ENCODE measurements around the gene TCIRG1. TPM values are rescaled to one million over a fixed set of nuclear protein-coding genes. Genes with fewer than 3 reads are reported as not detected.
A peak's percentile ranks its signal among the peaks of the same experiment; 100 is the strongest.

The TCIRG1 gene
- total and polyA plus RNA-seq, 2 of the 13 experiments (the other 11 are each of a cell fraction or from before 2014, with no cell fraction given), result 48.0 to 69.6 TPM

DNA sequence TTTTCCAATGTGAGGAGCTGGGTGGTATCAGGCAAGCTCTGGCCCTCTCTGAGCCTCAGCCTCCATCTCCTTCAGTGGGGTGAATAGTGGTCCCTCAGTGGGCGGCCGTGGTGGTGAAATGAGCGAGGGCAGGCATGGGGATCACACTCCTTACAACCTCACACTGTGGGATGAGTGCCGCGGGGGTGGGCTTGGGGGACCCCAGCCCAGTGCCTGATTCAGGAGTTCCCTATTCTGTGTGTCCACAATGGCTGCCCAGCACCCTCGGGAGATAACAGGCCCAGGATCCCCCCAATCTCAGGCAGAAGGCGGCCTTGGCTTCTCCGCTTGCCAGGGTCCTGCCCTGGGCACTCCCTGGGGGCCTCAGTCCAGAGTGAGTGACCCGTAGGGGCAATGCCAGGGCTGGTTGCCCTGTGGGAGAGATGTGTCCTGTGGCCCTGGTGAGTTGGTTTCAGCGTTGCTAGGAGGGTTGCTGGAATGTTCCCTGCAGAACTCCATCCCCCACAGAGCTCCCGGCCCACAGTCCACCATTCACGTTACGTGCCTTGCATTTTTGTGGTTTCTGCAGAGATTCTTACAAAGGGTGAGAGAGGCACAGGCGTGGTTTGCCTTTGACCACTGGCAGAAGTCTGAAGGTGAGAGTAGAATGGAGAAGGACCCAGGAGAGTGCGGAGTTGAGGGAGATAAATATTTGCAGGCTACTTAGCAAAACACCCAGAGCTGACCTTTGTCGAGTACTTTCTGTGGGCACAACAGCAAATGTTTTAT lies 25.8 kb upstream of the TCIRG1 start (continued):
- TF ChIP-seq AFF4 (CRISPR knock-in tag; IDR thresholded peaks at IDR 0.05) (no peak), ZNF772 (CRISPR knock-in tag; IDR thresholded peaks at IDR 0.05) (0 out of 2 replicates have a peak, but pooled peaks have one; percentile 18), ATF7-NPFF (CRISPR knock-in tag; IDR thresholded peaks at IDR 0.05; ENCODE audit: low read depth) (peak; percentile 25; the same call in 1 of the 2 replicates), HNF4G (IDR thresholded peaks at IDR 0.05; ENCODE audit: borderline replicate concordance, low read depth, low read length) (peak; percentile 76; the same call in 1 of the 2 replicates), HNF4G (CRISPR knock-in tag; IDR thresholded peaks at IDR 0.05; ENCODE audit: borderline replicate concordance, low read depth) (no peak), ATF5 (CRISPR knock-in tag; IDR thresholded peaks at IDR 0.05; ENCODE audit: low read depth) (no peak), ZNF10 (CRISPR knock-in tag; IDR thresholded peaks at IDR 0.05; ENCODE audit: borderline replicate concordance, low read depth) (no peak), JUNB (CRISPR knock-in tag; IDR thresholded peaks at IDR 0.05; ENCODE audit: borderline replicate concordance) (no peak), YY1 (IDR thresholded peaks at IDR 0.05; ENCODE audit: insufficient read depth, insufficient replicate concordance, low read depth, low read length) (no peak)
- TF ChIP-seq, protein P1, sequence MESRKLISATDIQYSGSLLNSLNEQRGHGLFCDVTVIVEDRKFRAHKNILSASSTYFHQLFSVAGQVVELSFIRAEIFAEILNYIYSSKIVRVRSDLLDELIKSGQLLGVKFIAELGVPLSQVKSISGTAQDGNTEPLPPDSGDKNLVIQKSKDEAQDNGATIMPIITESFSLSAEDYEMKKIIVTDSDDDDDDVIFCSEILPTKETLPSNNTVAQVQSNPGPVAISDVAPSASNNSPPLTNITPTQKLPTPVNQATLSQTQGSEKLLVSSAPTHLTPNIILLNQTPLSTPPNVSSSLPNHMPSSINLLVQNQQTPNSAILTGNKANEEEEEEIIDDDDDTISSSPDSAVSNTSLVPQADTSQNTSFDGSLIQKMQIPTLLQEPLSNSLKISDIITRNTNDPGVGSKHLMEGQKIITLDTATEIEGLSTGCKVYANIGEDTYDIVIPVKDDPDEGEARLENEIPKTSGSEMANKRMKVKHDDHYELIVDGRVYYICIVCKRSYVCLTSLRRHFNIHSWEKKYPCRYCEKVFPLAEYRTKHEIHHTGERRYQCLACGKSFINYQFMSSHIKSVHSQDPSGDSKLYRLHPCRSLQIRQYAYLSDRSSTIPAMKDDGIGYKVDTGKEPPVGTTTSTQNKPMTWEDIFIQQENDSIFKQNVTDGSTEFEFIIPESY (CRISPR knock-in tag; IDR thresholded peaks at IDR 0.05), result 0 out of 2 replicates have a peak, but pooled peaks have one; percentile 15
- TF ChIP-seq, protein P2, sequence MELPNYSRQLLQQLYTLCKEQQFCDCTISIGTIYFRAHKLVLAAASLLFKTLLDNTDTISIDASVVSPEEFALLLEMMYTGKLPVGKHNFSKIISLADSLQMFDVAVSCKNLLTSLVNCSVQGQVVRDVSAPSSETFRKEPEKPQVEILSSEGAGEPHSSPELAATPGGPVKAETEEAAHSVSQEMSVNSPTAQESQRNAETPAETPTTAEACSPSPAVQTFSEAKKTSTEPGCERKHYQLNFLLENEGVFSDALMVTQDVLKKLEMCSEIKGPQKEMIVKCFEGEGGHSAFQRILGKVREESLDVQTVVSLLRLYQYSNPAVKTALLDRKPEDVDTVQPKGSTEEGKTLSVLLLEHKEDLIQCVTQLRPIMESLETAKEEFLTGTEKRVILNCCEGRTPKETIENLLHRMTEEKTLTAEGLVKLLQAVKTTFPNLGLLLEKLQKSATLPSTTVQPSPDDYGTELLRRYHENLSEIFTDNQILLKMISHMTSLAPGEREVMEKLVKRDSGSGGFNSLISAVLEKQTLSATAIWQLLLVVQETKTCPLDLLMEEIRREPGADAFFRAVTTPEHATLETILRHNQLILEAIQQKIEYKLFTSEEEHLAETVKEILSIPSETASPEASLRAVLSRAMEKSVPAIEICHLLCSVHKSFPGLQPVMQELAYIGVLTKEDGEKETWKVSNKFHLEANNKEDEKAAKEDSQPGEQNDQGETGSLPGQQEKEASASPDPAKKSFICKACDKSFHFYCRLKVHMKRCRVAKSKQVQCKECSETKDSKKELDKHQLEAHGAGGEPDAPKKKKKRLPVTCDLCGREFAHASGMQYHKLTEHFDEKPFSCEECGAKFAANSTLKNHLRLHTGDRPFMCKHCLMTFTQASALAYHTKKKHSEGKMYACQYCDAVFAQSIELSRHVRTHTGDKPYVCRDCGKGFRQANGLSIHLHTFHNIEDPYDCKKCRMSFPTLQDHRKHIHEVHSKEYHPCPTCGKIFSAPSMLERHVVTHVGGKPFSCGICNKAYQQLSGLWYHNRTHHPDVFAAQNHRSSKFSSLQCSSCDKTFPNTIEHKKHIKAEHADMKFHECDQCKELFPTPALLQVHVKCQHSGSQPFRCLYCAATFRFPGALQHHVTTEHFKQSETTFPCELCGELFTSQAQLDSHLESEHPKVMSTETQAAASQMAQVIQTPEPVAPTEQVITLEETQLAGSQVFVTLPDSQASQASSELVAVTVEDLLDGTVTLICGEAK (IDR thresholded peaks at IDR 0.05), result no peak
- TF ChIP-seq, protein P2 (CRISPR knock-in tag; IDR thresholded peaks at IDR 0.05), result no peak

All from HepG2 (cell line).